GM10266 (cell line): Measurements from ENCODE around the gene EML1.

Source experiments
- DNase-seq: peaks from one replicate; pipeline ENCODE4 v3.0.0; 2012; ENCODE audit errors: extremely low spot score
- CTCF ChIP-seq: IDR thresholded peaks from 2 replicates; pipeline ENCODE4 v1.5.1; 2012; ENCODE audit warnings: mild to moderate bottlenecking, low read depth; ENCODE audit not compliant: control insufficient read depth, insufficient read depth; ENCODE audit errors: missing control alignments

Gene EML1

DNA sequence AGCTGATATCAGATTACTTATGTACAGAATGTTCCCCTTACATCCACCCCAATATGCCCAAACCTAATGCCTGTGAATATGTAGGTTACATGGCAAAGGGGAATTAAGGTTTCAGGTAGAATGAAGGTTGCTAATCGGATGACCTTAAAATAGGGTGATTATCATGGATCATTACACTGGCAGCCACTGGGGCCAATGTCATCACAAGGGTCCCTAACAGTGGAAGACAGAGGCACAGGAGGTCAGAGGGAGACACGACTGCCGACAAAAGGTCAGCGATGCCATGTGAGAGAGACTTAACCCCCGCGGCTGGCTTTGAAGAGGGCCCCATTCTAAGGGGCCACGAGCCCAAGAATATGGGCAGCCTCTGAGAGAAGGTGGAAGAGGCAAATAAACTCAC lies 165.2 kb downstream of the EML1 start:
- no peak for DNase-seq
- no peak for TF ChIP-seq CTCF

GRCh38 chr14:99961826-99962518 lies 168.8 kb downstream of the EML1 start:
- TF ChIP-seq CTCF = no peak
- no peak for DNase-seq

GRCh38 chr14:99964979-99965378 lies 171.8 kb downstream of the EML1 start:
- no peak for TF ChIP-seq CTCF
- DNase-seq = no peak

DNA sequence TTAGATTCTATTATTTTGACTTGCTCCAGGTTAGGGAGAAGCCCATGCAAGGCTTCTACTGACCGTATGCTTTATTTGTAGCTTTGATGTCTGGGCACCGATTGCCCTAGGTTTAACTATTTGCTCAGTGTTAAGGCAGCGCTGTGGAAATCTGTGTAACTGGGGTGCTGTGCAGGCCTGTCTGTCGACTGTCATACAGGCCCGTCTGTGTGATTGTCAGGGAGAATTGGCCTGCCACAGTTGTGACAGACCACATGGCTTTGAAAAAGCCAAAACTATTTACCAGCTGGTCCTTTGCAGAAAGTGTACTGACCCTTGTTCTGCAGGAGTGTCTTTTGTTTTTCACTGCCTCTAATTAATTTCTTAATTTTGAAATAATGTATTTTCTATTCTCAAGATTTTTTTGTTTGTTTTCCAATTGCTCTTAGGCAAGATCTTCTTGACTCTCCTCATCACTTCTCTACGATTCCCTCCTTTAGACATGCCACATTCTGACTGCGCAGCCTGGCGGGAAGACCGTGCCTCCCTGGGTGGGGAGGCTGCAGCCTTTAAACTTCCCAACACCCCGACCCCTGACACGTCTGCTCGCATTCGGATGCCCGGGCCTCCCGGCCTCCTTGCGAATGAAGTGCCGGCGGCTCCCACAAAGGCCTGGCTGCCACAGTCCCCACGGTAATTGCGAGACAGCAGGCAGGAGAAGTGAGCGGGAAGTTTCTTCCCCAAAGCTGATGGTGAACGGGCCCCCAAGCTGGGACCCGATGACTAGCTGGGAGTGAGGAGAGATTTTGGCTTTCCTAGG lies 173.0 kb downstream of the EML1 start:
- TF ChIP-seq CTCF = no peak
- no peak for DNase-seq

GRCh38 chr14:99966912-99967311 lies 173.7 kb downstream of the EML1 start:
- no peak for DNase-seq

DNA sequence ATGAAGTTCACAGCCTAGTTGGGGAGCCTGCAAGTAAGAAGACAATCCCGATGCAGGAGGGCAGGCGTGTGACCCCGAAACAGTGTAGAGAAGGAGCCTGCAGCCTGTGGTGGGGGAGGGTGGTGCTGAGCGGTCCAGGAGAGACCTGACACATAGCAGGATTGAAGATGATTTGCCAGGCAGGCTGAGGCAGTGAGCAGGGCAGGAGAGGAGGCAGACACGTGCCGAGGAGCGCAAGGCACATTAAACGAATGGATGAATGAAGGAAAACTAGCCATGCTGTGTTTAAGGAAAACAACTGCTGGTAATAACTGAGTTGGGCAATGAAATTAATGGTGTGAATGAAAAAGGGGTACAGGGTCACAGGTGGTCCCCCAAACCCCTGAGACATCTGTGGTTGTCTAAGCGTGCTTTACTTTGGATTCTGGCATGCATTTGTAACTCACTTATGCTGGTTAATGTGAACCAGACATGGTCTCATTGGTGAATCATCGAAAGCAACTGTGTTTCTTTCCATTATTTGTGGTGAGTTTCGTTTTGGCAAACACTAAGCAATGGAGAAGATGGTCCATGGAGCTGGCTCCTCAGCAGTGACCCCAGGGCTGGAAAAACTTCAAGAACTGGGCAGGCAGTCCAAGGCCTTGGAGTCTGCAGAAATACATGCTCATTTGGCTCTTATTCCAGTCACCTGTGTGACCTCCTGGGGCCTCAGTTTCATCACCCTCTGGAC lies 175.1 kb downstream of the EML1 start:
- TF ChIP-seq CTCF = no peak
- no peak for DNase-seq

More at GRCh38 chr14:99966912-99967311, 173.7 kb downstream of the EML1 start:
- no peak for TF ChIP-seq CTCF
